Mesendoderm (in vitro differentiated cells): ENCODE data around the gene FAM149A.
A peak's percentile ranks its signal among the peaks of the same experiment; 100 is the strongest.

ENCODE experiments used
- DNase-seq: peaks from one replicate; pipeline ENCODE4 v3.0.0; 2013
- H2AK5ac ChIP-seq: 2 replicates; pipeline ENCODE4 v1.6.1; 2013; ENCODE audit warnings: low read length, inconsistent platforms
- H2BK120ac ChIP-seq: 2 replicates; pipeline ENCODE4 v1.6.1; 2013; ENCODE audit warnings: low read depth, mild to moderate bottlenecking, low read length, moderate library complexity, mixed read lengths
- H2BK15ac ChIP-seq: replicated peaks from 2 replicates; pipeline ENCODE4 v1.6.1; 2013; ENCODE audit warnings: low read depth, mild to moderate bottlenecking, moderate library complexity
- H2BK5ac ChIP-seq: 2 replicates; pipeline ENCODE4 v1.6.1; 2013; ENCODE audit warnings: low read length, inconsistent platforms
- H3K18ac ChIP-seq: 2 replicates; pipeline ENCODE4 v1.6.1; 2013; ENCODE audit warnings: mild to moderate bottlenecking, low read length, mixed read lengths
- H3K23ac ChIP-seq: one replicate; pipeline ENCODE4 v1.6.1; 2013; ENCODE audit warnings: low read length
- H3K27ac ChIP-seq: 2 replicates; pipeline ENCODE4 v1.5.1; 2013; ENCODE audit warnings: low read depth, mild to moderate bottlenecking, inconsistent platforms, low read length, moderate library complexity
- H3K27me3 ChIP-seq: 2 replicates; pipeline ENCODE4 v1.6.1; 2013; ENCODE audit warnings: low read length, control low read depth, mild to moderate bottlenecking, inconsistent platforms; ENCODE audit not compliant: insufficient read depth, poor library complexity
- H3K36me3 ChIP-seq: 2 replicates; pipeline ENCODE4 v1.6.1; 2013; ENCODE audit warnings: low read length, inconsistent platforms; ENCODE audit not compliant: control insufficient read depth, insufficient read depth
- H3K4ac ChIP-seq: one replicate; pipeline ENCODE4 v1.6.1; 2013; ENCODE audit warnings: low read depth, mild to moderate bottlenecking, low read length, moderate library complexity
- H3K4me1 ChIP-seq: 2 replicates; pipeline ENCODE4 v1.6.1; 2013; ENCODE audit warnings: low read depth, low read length, inconsistent platforms; ENCODE audit not compliant: control insufficient read depth
- H3K4me2 ChIP-seq: 2 replicates; pipeline ENCODE4 v1.6.1; 2013; ENCODE audit warnings: low read length
- H3K4me3 ChIP-seq: 2 replicates; pipeline ENCODE4 v1.5.1; 2013; ENCODE audit warnings: mild to moderate bottlenecking, low read length
- H3K56ac ChIP-seq: one replicate; pipeline ENCODE4 v1.6.1; 2013; ENCODE audit warnings: low read length
- H3K79me1 ChIP-seq: 2 replicates; pipeline ENCODE4 v1.6.1; 2013; ENCODE audit warnings: low read length, inconsistent platforms
- H3K79me2 ChIP-seq: 2 replicates; pipeline ENCODE4 v1.6.1; 2013; ENCODE audit warnings: mild to moderate bottlenecking, low read length; ENCODE audit not compliant: control insufficient read depth, insufficient read depth
- H3K9ac ChIP-seq: 2 replicates; pipeline ENCODE4 v1.6.1; 2013; ENCODE audit warnings: low read length, inconsistent platforms
- H4K5ac ChIP-seq: one replicate; pipeline ENCODE4 v1.6.1; 2013; ENCODE audit warnings: low read length
- H4K8ac ChIP-seq: one replicate; pipeline ENCODE4 v1.6.1; 2013; ENCODE audit warnings: low read depth, mild to moderate bottlenecking, control low read depth, low read length, moderate library complexity
- WGBS: extraction: QIAGEN DNeasy Blood & Tissue Kit; methylation state at CpG from one replicate; pipeline ENCODE4 v1.1.7; 2013; ENCODE audit warnings: low lambda C conversion rate, missing lambda C conversion rate; ENCODE audit not compliant: insufficient coverage; ENCODE audit errors: extremely low coverage; 5-methylcytosine and 5-hydroxymethylcytosine counted together

FAM149A gene

GRCh38 chr4:186144198-186144945 is 39.9 kb downstream of the FAM149A start:
- peaks cover 1% of the 10 kb centered on the region for H3K4me1 ChIP-seq
- peak overlapping the region; percentile 34 for H3K56ac ChIP-seq
- H2BK5ac ChIP-seq, result no peak overlapping the region
- no peaks in the 10 kb centered on the region for H3K36me3 ChIP-seq
- WGBS, result no CpG with 5 or more reads among the region's 72 CpGs
- H3K4me2 ChIP-seq, result peak overlapping the region; percentile 90
- peak overlapping the region; percentile 34 for H3K4me3 ChIP-seq
- H3K79me2 ChIP-seq, result no peaks in the 10 kb centered on the region
- H3K23ac ChIP-seq, result no peak overlapping the region
- peak overlapping the region; percentile 71 for H3K9ac ChIP-seq
- DNase-seq, result peak; percentile 67
- H2BK15ac ChIP-seq, result no peak overlapping the region
- H2BK120ac ChIP-seq, result no peak overlapping the region
- peak overlapping the region; percentile 6 for H3K4ac ChIP-seq
- peak overlapping the region; percentile 82 for H3K18ac ChIP-seq
- no peak overlapping the region for H2AK5ac ChIP-seq
- H3K27me3 ChIP-seq, result peaks cover 12% of the 10 kb centered on the region
- no peak overlapping the region for H3K27ac ChIP-seq
- no peak overlapping the region for H4K8ac ChIP-seq
- no peaks in the 10 kb centered on the region for H3K79me1 ChIP-seq
- no peak overlapping the region for H4K5ac ChIP-seq

- H3K4me1 ChIP-seq, result peaks cover 1% of the 10 kb centered on the region
These were observed 40.6 kb downstream of the FAM149A start for GRCh38 chr4:186144946-186145569.

GRCh38 chr4:186146458-186146857 is 42.0 kb downstream of the FAM149A start:
- H3K56ac ChIP-seq, result no peak overlapping the region
- no CpG with 5 or more reads among the region's 9 CpGs for WGBS
- no peak overlapping the region for H4K8ac ChIP-seq
- no peak overlapping the region for H2BK5ac ChIP-seq
- no peaks in the 10 kb centered on the region for H3K79me2 ChIP-seq
- no peak overlapping the region for H3K27ac ChIP-seq
- no peak for DNase-seq
- H2BK120ac ChIP-seq, result no peak overlapping the region
- no peak overlapping the region for H4K5ac ChIP-seq
- peaks cover 1% of the 10 kb centered on the region for H3K4me1 ChIP-seq
- H3K79me1 ChIP-seq, result no peaks in the 10 kb centered on the region
- H3K18ac ChIP-seq, result no peak overlapping the region
- H3K4me3 ChIP-seq, result no peak overlapping the region
- H3K23ac ChIP-seq, result no peak overlapping the region
- no peak overlapping the region for H2BK15ac ChIP-seq
- no peak overlapping the region for H3K9ac ChIP-seq
- H2AK5ac ChIP-seq, result no peak overlapping the region
- H3K4ac ChIP-seq, result no peak overlapping the region
- H3K36me3 ChIP-seq, result no peaks in the 10 kb centered on the region
- peaks cover 12% of the 10 kb centered on the region for H3K27me3 ChIP-seq
- no peak overlapping the region for H3K4me2 ChIP-seq

More at GRCh38 chr4:186144946-186145569, 40.6 kb downstream of the FAM149A start:
- Histone ChIP-seq H3K4me3 (peak overlapping the region; percentile 45), H2AK5ac (no peak overlapping the region), H3K18ac (peak overlapping the region; percentile 82), H3K27ac (no peak overlapping the region), H3K4me2 (peak overlapping the region; percentile 79), H3K79me2 (no peaks in the 10 kb centered on the region), H3K56ac (peak overlapping the region; percentile 88), H3K9ac (peak overlapping the region; percentile 80), H4K5ac (no peak overlapping the region), H2BK120ac (no peak overlapping the region), H3K27me3 (peaks cover 12% of the 10 kb centered on the region), H3K23ac (peak overlapping the region; percentile 89), H2BK5ac (no peak overlapping the region), H2BK15ac (no peak overlapping the region), H3K4ac (peak overlapping the region; percentile 6), H3K79me1 (no peaks in the 10 kb centered on the region), H4K8ac (no peak overlapping the region), H3K36me3 (no peaks in the 10 kb centered on the region)
- peak; percentile 64 for DNase-seq
- WGBS, result no CpG with 5 or more reads among the region's 54 CpGs

- no peak overlapping the region for H2BK120ac ChIP-seq
- no peak overlapping the region for H4K8ac ChIP-seq
- no peaks in the 10 kb centered on the region for H3K36me3 ChIP-seq
- H2BK5ac ChIP-seq, result no peak overlapping the region
- no peaks in the 10 kb centered on the region for H3K79me1 ChIP-seq
- H3K79me2 ChIP-seq, result no peaks in the 10 kb centered on the region
- no peak overlapping the region for H2BK15ac ChIP-seq
- no peak overlapping the region for H3K23ac ChIP-seq
- H3K27me3 ChIP-seq, result peaks cover 12% of the 10 kb centered on the region
- H3K9ac ChIP-seq, result no peak overlapping the region
- no peak overlapping the region for H3K4ac ChIP-seq
- WGBS, result no CpG with 5 or more reads among the region's 1 CpG
- no peak overlapping the region for H3K18ac ChIP-seq
- no peak overlapping the region for H3K4me3 ChIP-seq
- H3K27ac ChIP-seq, result no peak overlapping the region
- H4K5ac ChIP-seq, result no peak overlapping the region
- H3K4me2 ChIP-seq, result no peak overlapping the region
- DNase-seq, result no peak
- H2AK5ac ChIP-seq, result no peak overlapping the region
- no peak overlapping the region for H3K56ac ChIP-seq
- H3K4me1 ChIP-seq, result peaks cover 1% of the 10 kb centered on the region
These were observed 44.0 kb downstream of the FAM149A start for GRCh38 chr4:186148336-186148975.

- H3K4me1 ChIP-seq, result peaks cover 1% of the 10 kb centered on the region
- H4K8ac ChIP-seq, result no peak overlapping the region
- no peak overlapping the region for H2AK5ac ChIP-seq
- H2BK5ac ChIP-seq, result no peak overlapping the region
- H3K79me2 ChIP-seq, result no peaks in the 10 kb centered on the region
- H3K27ac ChIP-seq, result no peak overlapping the region
- H3K4me3 ChIP-seq, result no peak overlapping the region
- H3K27me3 ChIP-seq, result peaks cover 12% of the 10 kb centered on the region
- no peak overlapping the region for H3K23ac ChIP-seq
- WGBS, result no CpG with 5 or more reads among the region's 14 CpGs
- no peak overlapping the region for H3K4me2 ChIP-seq
- H4K5ac ChIP-seq, result no peak overlapping the region
- H3K18ac ChIP-seq, result no peak overlapping the region
- no peaks in the 10 kb centered on the region for H3K79me1 ChIP-seq
- no peak overlapping the region for H2BK120ac ChIP-seq
- no peak overlapping the region for H3K4ac ChIP-seq
- no peaks in the 10 kb centered on the region for H3K36me3 ChIP-seq
- H2BK15ac ChIP-seq, result no peak overlapping the region
- no peak overlapping the region for H3K56ac ChIP-seq
- DNase-seq, result peak; percentile 87
- no peak overlapping the region for H3K9ac ChIP-seq
These were observed 45.4 kb downstream of the FAM149A start for GRCh38 chr4:186149872-186150271.
